HG03280 (cell line): ENCODE results near the gene SIRT3.
"Not testable (repeated sequence)": the region's sequence is repeated elsewhere in the genome, so short reads cannot be mapped to it uniquely, and the experiment has no call there.

ENCODE experiments used
- ATAC-seq: cut with Tn5 transposase; IDR thresholded peaks from one replicate; pipeline ENCODE4 v1.9.1; 2021; ENCODE audit warnings: mild to moderate bottlenecking, moderate library complexity; ENCODE audit not compliant: unreplicated experiment

SIRT3 gene

GRCh38 chr11:244376-244775, 8.2 kb upstream of the SIRT3 start:
- ATAC-seq: no peak

- no peak for ATAC-seq
Measured at GRCh38 chr11:241634-242033, 5.5 kb upstream of the SIRT3 start.

- ATAC-seq: no peak
Measured at GRCh38 chr11:240315-240714, 4.2 kb upstream of the SIRT3 start.

GRCh38 chr11:238346-238745, 2.2 kb upstream of the SIRT3 start:
- not testable (repeated sequence) for ATAC-seq

- ATAC-seq: peak; percentile 80
Measured at GRCh38 chr11:236774-237767, 929 bp upstream of the SIRT3 start, which contains the start of gene PSMD13. Gene PSMD13 (plus strand): TSS chr11:236976. CDS start chr11:237050, 74 bp downstream.

GRCh38 chr11:235609-235996, 539 bp downstream of the SIRT3 start:
- peak; percentile 10 for ATAC-seq

GRCh38 chr11:235180-235579, 962 bp downstream of the SIRT3 start:
- no peak for ATAC-seq

GRCh38 chr11:232783-233565, 3.2 kb downstream of the SIRT3 start:
- ATAC-seq: no peak

GRCh38 chr11:230431-230830, 5.7 kb downstream of the SIRT3 start:
- no peak for ATAC-seq

- no peak for ATAC-seq
Measured at GRCh38 chr11:227824-228379, 8.2 kb downstream of the SIRT3 start.

- ATAC-seq: peak; percentile 81
Measured at GRCh38 chr11:225734-226453, 10.2 kb downstream of the SIRT3 start.

- no peak for ATAC-seq
Measured at GRCh38 chr11:224424-224823, 11.7 kb downstream of the SIRT3 start.

GRCh38 chr11:223884-224283, 12.3 kb downstream of the SIRT3 start:
- no peak for ATAC-seq

- no peak for ATAC-seq
Measured at GRCh38 chr11:223026-223789, 12.9 kb downstream of the SIRT3 start.

GRCh38 chr11:221998-222789, 13.9 kb downstream of the SIRT3 start:
- no peak for ATAC-seq

GRCh38 chr11:221539-221938, 14.6 kb downstream of the SIRT3 start:
- ATAC-seq: no peak

GRCh38 chr11:220641-221215, 15.4 kb downstream of the SIRT3 start:
- not testable (repeated sequence) for ATAC-seq

- no peak for ATAC-seq
Measured at GRCh38 chr11:218815-219593, 17.1 kb downstream of the SIRT3 start.
